Mammary epithelial cell (primary cell): ENCODE measurements around the gene FAF2.

Source experiments
- CTCF ChIP-seq, 2 donors: IDR thresholded peaks in 1 of 2; conservative IDR thresholded peaks in 1 of 2; 2 replicates each; pipeline ENCODE4 v1.5.1; 2011 to 2012; ENCODE audit warnings: inconsistent platforms in 2 of 2, low read length in 2 of 2, mild to moderate bottlenecking in 2 of 2, control low read depth in 1 of 2, low read depth in 1 of 2; ENCODE audit not compliant: insufficient read depth in 1 of 2; ENCODE audit errors: extremely low read depth in 1 of 2
- EZH2 ChIP-seq: IDR thresholded peaks from 2 replicates; pipeline ENCODE4 v1.6.1; 2012; ENCODE audit warnings: low read length, inconsistent platforms, borderline replicate concordance

DNA sequence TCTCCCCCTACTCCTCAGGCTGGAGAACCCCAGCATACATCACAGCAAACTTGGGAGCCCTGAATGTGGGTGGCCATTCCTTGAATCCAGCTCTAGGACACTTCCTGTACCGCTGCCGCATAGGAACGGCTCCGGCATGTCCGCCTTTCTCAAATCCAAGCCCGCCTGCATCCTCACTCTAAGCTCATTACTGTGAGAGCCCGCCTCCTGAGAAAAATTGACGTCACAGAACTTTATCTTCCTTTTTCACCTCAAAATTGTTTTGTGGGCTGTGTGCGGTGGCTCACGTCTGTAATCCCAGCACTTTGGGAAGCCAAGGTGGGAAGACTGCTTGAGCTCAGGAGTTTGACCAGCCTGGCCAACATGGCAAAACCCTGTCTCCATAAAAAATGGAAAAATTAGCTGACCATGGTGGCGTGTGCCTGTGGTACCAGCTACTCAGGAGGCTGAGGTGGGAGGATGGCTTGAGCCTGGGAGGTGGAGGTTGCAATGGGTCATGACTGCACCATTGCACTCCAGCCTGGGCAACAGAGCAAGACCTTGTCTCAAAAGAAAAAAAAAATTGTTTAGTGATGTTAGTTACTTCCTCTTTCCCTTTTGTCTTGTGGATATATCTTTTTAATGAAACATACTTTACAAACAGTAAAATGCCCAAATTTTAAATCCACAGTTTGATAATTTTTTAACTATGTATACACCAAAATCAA is 66.2 kb downstream of the FAF2 start:
- TF ChIP-seq CTCF (conservative IDR thresholded peaks at IDR 0.05 in 1 of 2, IDR thresholded peaks at IDR 0.05 in 1 of 2; ENCODE audit: extremely low read depth in 1 of 2, insufficient read depth in 1 of 2, low read depth in 1 of 2, low read length in 2 of 2) (no peak), EZH2 (no peak)
